ENCODE data around the gene THSD8.
A peak's percentile ranks its signal among the peaks of the same experiment; 100 is the strongest.

THSD8 gene

DNA sequence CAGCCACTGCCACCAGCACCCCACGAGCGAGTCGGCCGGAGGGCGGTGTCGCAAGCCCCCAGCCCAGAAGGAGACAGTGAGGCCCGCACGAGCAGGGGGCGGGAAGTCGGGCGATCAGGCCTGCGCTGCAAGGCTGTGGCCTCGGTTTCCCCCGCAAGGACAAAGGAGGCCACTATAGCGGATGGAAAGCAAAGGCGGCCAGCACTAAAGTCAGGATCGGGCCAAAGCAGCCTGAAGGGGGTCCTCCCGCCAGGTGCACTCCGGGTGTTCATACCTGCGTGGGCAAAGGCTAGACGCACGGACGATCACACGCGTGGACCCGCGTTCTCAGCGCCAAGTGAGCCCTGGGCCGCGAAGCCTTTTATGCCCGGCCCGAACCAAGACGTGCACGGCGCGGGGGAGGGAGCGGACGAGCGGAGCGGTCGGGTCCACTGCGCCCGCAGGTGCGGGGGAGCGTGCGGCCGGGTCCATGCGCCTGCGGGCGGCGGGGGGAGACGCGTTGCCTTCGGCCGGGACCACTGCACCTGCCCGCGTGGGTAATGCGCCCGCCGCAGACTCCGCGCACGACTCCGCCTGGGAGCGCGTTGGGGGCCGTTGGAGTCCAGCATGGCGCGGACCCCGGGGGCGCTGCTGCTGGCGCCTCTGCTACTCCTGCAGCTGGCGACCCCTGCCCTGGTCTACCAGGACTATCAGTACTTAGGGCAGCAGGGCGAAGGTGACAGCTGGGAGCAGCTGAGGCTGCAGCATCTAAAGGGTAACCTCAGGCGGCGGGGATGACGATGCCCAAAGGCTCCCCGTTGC is at the start of gene THSD8, which contains the start of gene PRDX2:
Gene THSD8 (plus strand): TSS at position 604 of the 801 bp plus-strand sequence. CDS start 3 bp downstream, at position 607.
Gene PRDX2 (minus strand): TSS at position 335 of the 801 bp plus-strand sequence. CDS start 539 bp downstream, outside the sequence.
- peak; percentile 73 for DNase-seq (ENCODE audit: low spot score)

DNA sequence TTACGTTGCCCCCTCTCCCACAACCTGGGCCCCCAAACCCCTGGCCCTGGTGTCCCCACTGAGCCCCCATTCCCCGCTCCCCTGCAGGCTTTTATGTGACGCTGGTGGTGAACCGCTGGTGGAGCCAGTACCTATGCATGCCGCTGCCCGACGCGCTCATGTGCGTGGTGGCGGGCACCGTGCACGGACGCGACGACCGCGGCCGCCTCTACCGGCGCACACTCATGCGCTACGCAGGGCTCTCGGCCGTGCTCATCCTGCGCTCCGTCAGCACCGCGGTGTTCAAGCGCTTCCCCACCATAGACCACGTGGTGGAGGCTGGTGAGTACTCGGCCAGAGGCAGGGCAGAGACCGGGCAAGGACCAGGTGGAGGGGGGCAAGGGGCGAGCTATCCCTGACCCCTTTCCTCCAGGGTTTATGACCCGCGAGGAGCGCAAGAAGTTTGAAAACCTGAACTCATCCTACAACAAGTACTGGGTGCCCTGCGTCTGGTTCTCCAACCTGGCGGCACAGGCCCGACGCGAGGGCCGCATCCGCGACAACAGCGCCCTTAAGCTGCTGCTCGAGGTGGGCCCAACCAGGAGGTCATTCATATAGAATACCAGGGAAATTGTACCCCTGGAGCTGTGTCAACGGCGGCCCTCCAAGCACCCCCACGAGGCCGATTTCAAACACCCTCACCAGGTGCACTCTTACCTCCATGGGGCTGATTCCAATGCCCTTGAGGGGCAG is 47.2 kb upstream of the THSD8 start:
- DNase-seq (ENCODE audit: low spot score): no peak

DNA sequence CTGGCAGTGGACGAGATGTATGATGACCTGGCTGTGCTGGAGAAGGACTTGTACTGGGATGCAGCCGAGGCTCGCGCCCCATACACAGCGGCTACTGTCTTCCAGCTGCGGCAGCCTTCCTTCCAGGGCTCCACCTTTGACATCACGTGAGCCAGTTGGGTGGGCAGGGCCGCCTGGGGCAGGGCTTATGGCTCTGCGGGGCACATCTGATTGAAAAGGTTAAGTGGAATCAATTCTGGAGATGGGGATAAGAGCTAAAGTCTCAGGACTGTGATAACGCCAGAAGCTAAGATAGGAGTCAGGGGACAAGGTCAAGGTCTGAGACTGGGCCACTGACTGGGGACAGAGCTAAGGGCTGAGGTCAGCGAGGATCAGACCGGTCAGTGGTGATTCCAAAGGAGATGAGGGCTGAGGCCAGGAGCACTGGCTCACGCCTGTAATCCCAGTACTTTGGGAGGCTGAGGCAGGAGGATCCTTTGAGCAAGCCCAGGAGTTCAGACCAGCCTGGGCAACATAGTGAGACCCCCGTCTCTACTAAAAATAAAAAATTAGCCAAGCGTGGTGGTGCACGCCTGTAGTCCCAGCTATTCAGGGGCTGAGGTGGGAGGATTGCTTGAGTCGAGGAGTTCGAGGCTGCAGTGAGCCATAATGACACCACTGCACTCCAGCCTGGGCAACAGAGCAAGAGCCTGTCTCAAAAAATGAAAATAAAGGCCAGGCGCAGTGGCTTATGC is 45.6 kb upstream of the THSD8 start:
- DNase-seq (ENCODE audit: low spot score): no peak

DNA sequence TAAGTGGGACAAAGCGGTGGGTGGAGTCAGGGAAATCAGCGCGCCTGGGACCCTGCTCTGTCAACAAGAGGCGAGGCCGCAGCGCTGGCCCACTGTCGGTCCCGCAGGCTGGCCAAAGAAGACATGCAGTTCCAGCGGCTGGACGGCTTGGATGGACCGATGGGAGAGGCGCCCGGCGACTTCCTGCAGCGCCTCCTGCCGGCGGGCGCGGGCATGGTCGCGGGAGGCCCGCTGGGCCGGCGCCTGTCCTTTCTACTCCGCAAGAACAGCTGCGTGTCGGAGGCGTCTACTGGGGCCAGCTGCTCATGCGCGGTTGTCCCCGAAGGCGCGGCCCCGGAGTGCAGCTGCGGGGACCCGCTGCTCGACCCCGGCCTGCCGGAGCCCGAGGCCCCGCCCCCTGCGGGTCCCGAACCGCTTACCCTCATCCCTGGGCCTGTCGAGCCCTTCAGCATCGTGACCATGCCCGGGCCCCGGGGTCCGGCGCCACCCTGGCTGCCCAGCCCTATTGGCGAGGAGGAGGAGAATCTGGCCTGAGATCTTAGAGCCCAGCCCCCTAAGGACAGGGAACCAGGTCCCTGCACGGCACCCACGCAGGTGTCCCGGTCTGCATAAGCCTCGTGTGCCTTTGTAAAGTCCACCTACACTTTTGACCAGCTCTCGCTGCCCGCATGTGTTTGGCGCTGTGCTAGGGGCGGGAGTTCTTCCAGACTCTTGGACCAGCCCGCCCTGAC is 44.2 kb upstream of the THSD8 start:
- peak; percentile 90 for DNase-seq (ENCODE audit: low spot score)

DNA sequence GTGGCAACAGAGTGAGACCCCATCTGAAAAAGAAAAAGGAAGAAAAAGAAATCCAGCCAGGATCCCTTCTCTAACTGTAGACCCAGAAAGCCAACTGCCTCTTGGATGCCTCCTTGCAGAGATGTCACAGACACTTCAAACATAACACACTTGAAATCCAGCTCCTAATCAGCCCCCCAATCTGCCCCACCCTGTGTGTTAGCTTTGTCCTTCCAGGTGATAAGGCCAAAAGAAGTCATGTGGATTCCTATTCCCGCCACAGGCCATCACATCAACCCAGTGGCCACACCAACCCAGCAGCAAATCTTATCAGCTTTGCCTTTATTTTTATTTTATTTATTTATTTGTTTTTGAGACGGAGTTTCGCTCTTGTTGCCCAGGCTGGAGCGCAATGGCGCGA is 42.2 kb upstream of the THSD8 start:
- DNase-seq (ENCODE audit: low spot score): no peak

DNA sequence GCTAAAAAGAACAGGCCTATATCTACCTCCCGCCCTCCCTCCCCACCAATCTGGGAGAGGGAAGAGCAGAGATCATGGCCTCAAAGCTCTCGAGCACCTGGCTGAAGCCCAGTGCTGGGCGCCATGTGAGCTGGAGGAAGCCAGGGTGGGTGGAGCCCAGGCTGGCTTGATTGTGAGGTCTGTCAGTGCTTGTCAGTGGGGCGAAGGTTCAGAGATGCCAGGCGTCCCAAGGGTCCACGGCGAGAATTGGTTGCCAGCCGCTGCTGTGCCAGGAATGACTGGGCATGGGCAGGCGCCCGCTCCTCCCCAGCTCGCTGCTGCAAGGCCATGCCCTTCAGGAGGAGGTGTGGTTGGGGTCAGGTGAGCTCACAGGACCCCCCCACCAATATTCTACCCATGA is 38.8 kb upstream of the THSD8 start:
- DNase-seq (ENCODE audit: low spot score): no peak

DNA sequence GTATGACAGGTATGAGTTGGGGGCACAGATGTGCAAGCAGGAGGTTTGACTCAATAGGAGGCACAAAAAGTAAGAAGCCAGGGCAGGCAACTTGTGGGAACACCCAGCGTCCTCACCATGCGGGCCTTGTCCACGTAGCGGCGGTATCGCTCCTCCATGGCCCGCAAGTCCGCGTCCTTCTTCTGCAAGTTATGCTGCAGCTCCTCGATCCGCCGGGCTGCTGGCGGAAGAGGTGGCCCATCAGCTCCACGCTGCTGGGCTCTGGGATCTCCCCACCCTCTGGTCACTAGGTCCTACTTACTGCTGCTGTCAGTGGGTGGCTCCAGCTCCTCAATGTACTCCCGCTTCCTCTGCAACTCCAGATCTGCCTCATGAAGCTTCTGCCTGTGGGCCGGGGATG is 37.2 kb upstream of the THSD8 start:
- no peak for DNase-seq (ENCODE audit: low spot score)

DNA sequence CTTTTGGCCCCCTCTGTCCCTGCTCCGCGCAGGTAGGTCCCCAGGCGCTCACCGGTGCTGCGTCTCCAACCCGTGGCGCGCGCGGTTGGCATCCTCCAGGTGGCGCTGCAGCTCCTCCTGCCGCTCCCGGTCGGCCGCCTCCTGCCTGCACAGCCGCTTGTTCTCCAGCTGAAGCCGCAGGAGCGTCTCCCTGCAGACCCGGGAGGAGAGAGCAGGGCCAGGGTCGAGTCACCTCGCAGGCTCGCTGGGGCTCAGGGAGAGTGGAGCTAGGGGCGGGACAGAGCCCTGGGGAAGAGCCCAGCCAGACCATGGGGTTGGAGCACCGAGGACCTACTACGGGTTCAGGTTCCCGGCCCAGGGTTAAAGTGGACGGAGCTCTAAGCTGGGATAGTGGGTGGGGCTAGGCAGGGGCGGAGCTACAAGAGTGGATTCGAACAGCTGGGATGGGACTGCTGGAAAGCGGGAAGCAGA is 35.8 kb upstream of the THSD8 start:
- DNase-seq (ENCODE audit: low spot score): no peak

DNA sequence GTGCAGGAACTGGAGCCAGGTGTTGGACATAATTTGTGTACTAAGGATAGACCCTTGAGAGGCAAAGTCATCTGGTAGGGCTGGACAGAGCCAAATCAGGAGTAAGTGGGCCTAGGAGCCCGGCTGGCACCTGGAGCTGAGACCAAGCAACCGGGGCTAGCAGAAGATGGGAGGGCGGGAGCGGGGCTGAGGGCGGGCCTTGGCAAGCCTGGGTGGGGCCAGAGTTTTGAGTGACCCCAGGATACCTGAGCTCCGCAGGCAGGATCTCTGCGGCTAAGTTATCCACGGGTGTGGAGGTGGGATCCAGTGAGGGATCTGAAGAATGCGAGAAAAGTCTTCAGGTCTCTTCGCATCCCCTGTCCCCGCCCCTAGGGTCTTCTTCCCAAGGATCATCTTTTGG is 34.7 kb upstream of the THSD8 start:
- DNase-seq (ENCODE audit: low spot score): no peak

DNA sequence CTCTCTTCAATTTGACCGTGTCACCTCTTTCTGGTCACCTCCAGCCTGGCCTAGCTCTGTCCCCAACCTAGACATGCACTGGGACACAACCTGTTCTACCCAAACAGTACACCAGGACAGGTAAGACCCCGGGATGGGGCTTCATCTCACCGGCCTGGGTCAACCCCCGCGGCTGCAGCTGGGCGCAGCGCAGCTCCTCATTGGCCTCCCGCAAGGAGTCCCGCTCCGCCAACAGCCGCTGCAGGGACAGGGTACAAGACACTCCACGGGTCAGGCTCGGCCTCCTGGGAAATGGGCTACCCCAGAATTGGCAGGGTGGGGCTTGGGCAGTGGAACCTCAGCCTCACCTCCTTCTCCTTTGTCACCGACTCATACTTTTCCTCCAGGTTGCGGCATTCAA is 34.2 kb upstream of the THSD8 start:
- DNase-seq (ENCODE audit: low spot score): no peak

DNA sequence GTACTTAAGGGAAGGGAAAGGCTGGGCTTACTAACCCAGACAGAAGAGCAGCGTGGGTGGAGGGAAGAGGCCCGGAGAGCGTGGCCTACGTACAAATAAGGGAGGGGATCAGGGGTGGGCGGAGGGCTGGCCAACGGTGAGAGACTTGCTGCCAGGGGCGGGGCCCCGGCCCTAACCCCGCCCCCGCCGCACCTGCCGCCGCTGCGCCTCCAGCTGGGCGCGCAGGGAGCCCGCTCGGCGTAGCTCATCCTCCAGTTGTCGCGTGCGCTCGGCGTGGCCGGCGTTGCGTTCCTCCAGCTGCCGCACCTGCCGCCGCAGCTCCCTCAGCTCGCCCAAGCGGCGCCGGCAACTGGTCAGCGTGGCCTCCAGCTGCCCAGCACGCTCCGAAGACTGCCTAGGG is 32.2 kb upstream of the THSD8 start:
- DNase-seq (ENCODE audit: low spot score): no peak

DNA sequence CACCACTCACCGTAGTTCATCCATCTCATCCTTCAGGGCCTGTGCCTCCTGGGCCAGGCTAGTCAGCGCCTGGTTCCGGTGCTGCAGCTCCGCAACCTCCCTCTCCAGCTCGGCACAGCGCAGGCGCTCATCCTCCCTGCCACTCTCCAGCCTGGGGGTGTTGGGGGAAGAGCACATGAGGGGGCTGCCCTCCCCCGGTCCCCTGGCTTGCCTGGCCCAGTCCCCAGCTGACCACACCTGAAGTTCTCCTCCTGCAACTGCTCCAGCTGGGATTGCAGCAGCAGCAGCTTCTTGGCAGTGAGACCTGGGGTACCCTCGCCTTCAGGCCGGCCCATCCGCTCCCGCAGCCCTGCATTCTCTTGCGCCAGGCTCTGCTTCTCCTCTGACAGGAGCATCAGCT is 30.9 kb upstream of the THSD8 start:
- DNase-seq (ENCODE audit: low spot score): no peak

DNA sequence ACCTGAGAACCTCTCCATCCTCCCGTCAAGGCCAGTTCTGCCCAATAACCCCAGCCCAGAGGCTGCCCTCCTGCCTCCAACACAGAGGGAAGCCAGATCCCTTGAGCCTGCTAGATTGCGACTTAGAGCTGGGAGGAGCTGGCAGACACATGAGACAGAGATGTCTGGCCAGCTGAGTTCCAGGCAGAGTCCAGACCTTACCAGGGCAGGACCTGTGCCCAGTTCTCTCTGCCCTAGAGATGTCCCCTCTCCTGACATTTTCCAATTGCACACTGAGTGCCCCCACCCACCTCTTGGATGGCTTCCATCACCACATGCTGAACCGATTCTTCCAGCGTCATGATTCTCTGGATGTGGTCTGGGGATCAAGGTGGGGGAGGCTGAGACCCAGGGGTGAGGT is 29.5 kb upstream of the THSD8 start:
- DNase-seq (ENCODE audit: low spot score): no peak

DNA sequence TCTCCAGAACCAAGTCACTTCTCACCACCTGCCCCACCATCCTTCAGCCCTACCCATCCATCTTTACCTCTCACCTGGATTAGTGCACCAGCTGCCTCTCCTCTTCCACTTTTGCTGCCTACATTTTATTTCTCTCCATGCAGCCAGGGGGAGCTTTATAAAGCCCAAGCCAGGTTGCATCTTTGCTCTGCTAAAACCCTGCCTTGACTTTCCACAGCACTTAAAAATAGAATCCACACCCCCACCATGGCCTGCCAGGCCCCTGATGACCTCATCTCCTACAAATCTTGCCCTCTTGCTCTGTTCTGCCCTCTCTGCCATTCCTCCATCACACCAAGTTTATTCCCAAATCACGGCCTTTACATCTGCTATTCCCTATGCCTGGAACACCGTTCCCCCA is 28.3 kb upstream of the THSD8 start:
- peak; percentile 58 for DNase-seq (ENCODE audit: low spot score)

DNA sequence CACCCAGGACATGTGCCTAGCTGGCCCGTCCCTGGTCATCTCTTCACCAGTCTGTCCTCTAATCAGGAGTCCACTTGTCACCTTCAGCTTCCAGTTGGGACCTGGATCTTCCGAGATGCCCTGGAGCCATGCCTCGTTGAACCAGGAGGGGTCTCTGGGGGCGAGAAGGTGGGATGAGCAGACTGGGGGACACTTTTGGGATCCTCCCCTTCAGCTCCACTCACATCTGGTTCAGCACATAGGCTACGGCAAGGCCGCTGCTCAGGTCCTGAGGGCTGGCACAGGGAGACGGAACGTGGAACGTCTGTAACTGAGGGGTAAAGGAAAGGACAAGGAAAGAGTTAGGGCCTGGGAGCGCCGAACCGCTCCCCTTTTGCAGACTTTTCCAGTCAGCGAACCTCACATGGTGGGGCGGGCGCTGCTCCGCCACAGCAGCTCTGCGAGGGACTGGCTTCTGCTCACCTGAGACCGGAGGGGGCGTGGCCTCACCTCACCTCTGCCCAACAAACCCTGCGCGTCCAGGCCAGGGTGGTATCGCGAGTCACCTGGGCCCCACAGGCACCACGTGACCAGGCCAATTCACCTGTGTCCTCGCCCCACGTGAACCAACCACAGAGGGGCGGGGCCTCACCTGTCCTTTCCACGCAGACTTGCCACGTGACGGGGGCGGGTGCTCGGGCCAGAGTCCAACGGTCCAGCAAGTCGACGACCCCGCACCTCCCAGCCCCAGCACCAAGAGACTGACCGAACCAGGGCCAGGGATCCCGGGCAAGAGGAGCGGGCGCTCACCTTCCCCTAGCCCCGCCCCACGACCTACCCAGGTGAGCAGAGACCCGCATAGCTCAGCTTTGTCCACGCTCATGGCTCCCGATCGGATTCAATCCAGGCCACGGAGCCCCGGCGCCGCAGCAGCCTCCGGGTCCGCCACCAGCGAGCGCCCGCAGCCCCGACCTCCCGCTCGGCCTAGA is 27.0 kb upstream of the THSD8 start, which contains the start of gene HOOK2:
Gene HOOK2 (minus strand): TSS at position 965 of the 968 bp plus-strand sequence. CDS start 103 bp downstream, at position 862.
- no peak for DNase-seq (ENCODE audit: low spot score)

DNA sequence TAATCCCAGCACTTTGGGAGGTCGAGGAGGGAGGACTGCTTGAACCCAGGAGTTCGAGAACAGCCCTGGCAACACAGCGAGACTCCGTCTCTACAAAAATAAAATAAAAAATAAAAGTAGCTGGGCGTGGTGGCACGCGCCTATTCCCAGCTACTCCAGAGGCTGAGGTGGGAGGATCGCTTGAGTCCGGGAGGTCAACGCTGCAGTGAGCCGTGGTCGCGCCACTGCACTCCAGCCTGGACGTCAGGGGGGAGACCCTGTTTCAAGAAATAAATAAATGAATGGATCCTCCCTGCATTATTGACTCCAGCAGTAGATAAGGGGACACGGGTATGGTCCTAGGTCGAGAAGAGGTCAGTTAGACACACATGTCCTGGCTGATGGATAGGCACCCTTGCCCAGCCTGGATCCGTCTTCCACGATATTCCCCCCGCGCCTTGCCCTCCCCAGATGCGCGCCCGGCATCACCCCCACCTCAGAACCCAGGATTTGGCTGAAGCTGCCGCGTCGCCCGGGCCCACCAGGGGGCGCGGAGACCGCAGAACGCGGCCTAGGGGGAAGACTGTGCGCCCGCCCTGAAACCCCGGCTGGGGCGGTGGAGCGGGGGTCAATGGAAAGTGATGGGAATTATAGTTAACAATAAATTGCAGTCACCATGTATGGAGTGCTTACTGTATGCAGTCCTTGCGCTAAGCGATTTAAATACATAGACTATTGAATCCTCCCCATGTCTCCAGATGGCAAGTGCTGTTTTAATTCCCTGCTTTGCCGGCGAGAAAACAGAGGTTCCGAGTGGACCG is 24.5 kb upstream of the THSD8 start:
- peak; percentile 86 for DNase-seq (ENCODE audit: low spot score)

DNA sequence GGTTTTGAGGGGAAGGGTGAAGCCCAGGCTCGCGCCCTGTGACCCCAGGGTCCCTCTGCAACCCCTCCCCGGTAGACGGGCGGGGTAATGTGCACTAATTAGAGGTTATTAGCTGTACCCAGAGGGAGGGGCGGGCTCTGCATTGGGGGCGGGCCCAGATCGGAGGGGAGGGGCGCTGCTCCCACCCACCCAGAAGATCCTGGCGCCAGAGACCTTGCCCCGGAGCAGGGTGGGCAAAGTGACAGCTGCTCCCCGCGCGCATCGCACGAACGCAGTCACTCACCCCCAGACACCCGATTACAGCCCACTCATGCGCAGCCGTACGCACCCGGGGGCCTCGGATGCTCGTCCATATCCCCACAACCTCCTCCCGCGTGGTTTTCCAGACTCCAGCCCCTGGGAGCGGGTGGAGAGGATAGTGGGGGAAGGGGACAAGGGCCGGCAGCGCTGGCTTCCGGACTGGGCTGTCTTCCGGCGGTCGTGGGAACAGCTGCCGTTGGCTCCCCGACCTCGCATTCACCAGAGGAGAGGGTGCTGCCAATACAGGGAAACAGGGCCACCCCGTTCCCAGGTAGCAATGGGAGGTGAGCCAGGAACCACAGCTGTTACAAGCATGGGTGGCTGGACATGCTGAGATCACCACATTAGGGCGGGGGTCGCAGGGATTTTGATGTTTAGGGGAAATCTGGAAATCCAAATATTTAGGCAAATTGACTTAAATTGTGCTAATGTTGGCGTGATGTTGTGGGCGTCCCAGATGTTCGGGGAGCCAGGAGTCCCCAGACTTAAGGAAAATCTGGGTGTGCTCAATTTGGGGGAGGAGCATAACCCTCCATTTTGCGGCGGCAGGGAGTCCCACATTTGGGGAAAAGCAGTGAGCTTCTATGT is 23.6 kb upstream of the THSD8 start:
- peak; percentile 86 for DNase-seq (ENCODE audit: low spot score)

DNA sequence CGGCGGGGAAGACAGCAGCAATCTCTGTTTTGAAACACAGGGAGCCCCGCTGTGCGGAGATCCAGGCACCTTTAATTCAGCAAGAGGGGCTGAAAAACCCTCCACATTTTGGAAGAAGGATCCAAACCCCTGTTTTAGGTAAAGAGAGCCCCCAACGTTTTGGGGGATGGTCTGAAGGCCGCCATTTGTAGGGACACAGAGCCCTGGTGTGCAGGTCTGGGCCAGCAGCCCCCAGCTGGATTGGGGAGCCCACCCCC is 23.0 kb upstream of the THSD8 start:
- no peak for DNase-seq (ENCODE audit: low spot score)

All from hepatic stellate cell (primary cell).